Smooth muscle cell (in vitro differentiated cells): ENCODE results near the gene CACNG4. TPM values are rescaled to one million over a fixed set of nuclear protein-coding genes. Genes with fewer than 3 reads are reported as not detected.

ENCODE experiments used
- DNase-seq: peaks from one replicate; lab custom pipeline; 2025; ENCODE audit not compliant: unreplicated experiment; lab: John Stamatoyannopoulos, UW
- H2AFZ ChIP-seq: fragments of 200-600 bp; sonication (generic); 2 replicates; pipeline ENCODE4 v1.6.0; 2016; ENCODE audit warnings: antibody characterized with exemption, low read depth, mild to moderate bottlenecking
- H3F3A ChIP-seq: fragments of 200-600 bp; sonication (generic); 2 replicates; pipeline ENCODE4 v1.6.0; 2017; ENCODE audit warnings: antibody characterized with exemption, low read depth
- H3K27ac ChIP-seq: fragments of 200-600 bp; sonication (generic); 2 replicates; pipeline ENCODE4 v1.5.1; 2016; ENCODE audit warnings: low read depth, mild to moderate bottlenecking
- H3K27me3 ChIP-seq: fragments of 200-600 bp; sonication (generic); 2 replicates; pipeline ENCODE4 v1.6.1; 2016; ENCODE audit warnings: low read depth, mild to moderate bottlenecking
- H3K36me3 ChIP-seq: fragments of 200-600 bp; sonication (generic); 2 replicates; pipeline ENCODE4 v1.5.1; 2016; ENCODE audit warnings: low read depth
- H3K4me1 ChIP-seq: fragments of 200-600 bp; sonication (generic); 2 replicates; pipeline ENCODE4 v1.5.1; 2016; ENCODE audit warnings: low read depth
- H3K4me2 ChIP-seq: fragments of 200-600 bp; sonication (generic); 2 replicates; pipeline ENCODE4 v1.6.0; 2016; ENCODE audit warnings: mild to moderate bottlenecking
- H3K4me3 ChIP-seq: fragments of 200-600 bp; sonication (generic); 2 replicates; pipeline ENCODE4 v1.5.1; 2016; ENCODE audit warnings: mild to moderate bottlenecking
- H3K79me2 ChIP-seq: fragments of 200-600 bp; sonication (generic); 2 replicates; pipeline ENCODE4 v1.6.0; 2016; ENCODE audit warnings: low read depth, mild to moderate bottlenecking
- H3K9ac ChIP-seq: fragments of 200-600 bp; sonication (generic); 2 replicates; pipeline ENCODE4 v1.6.0; 2016; ENCODE audit warnings: low read depth
- H3K9me3 ChIP-seq: fragments of 200-600 bp; sonication (generic); replicated peaks from 2 replicates; pipeline ENCODE4 v1.5.1; 2016; ENCODE audit warnings: low read depth
- H4K20me1 ChIP-seq: fragments of 200-600 bp; sonication (generic); 2 replicates; pipeline ENCODE4 v1.6.0; 2016; ENCODE audit warnings: low read depth
- WGBS: methylation state at CpG from one replicate; pipeline ENCODE4 v1.1.7; 2016; ENCODE audit warnings: low lambda C conversion rate; 5-methylcytosine and 5-hydroxymethylcytosine counted together
- polyA plus RNA-seq: library from polyadenylated mRNA; unstranded; fragments of >200 nt; fragmentation: Nextera tagmentation; extraction: Ambion mirVana; gene quantifications from 2 replicates; pipeline ENCODE4 v1.2.1, GENCODE V29; 2016
- total RNA-seq: library from RNA; depleted of rRNA; stranded (reverse); fragments of >200 nt; gene quantifications from 2 replicates; pipeline ENCODE4 v1.2.3, GENCODE V29; 2014
- TF ChIP-seq, protein P1 (sequence below): fragments of 200-600 bp; sonication (generic); IDR thresholded peaks from 2 replicates; pipeline ENCODE4 v1.5.1; 2017; ENCODE audit warnings: borderline replicate concordance, mild to moderate bottlenecking, antibody characterized with exemption; ENCODE audit not compliant: insufficient read depth, poor library complexity, severe bottlenecking

The CACNG4 gene
- total and polyA plus RNA-seq, 2 experiments from 2014 or later, result 1.4 to 6.5 TPM

GRCh38 chr17:66916946-66917345 is 47.6 kb upstream of the CACNG4 start:
- WGBS, result 100% methylated on average over 1 of the region's 1 CpG
- Histone ChIP-seq H3K4me3 (no peak overlapping the region), H3K9me3 (no peaks in the 10 kb centered on the region), H3K27ac (no peak overlapping the region), H3K9ac (no peak overlapping the region), H3K4me1 (no peaks in the 10 kb centered on the region), H3K4me2 (no peak overlapping the region), H3K36me3 (no peaks in the 10 kb centered on the region), H3K27me3 (no peaks in the 10 kb centered on the region), H4K20me1 (no peaks in the 10 kb centered on the region), H3F3A (no peaks in the 10 kb centered on the region), H3K79me2 (no peaks in the 10 kb centered on the region), H2AFZ (no peak overlapping the region)
- DNase-seq, result no peak
- TF ChIP-seq, protein P1, sequence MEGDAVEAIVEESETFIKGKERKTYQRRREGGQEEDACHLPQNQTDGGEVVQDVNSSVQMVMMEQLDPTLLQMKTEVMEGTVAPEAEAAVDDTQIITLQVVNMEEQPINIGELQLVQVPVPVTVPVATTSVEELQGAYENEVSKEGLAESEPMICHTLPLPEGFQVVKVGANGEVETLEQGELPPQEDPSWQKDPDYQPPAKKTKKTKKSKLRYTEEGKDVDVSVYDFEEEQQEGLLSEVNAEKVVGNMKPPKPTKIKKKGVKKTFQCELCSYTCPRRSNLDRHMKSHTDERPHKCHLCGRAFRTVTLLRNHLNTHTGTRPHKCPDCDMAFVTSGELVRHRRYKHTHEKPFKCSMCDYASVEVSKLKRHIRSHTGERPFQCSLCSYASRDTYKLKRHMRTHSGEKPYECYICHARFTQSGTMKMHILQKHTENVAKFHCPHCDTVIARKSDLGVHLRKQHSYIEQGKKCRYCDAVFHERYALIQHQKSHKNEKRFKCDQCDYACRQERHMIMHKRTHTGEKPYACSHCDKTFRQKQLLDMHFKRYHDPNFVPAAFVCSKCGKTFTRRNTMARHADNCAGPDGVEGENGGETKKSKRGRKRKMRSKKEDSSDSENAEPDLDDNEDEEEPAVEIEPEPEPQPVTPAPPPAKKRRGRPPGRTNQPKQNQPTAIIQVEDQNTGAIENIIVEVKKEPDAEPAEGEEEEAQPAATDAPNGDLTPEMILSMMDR, result no peak

DNA sequence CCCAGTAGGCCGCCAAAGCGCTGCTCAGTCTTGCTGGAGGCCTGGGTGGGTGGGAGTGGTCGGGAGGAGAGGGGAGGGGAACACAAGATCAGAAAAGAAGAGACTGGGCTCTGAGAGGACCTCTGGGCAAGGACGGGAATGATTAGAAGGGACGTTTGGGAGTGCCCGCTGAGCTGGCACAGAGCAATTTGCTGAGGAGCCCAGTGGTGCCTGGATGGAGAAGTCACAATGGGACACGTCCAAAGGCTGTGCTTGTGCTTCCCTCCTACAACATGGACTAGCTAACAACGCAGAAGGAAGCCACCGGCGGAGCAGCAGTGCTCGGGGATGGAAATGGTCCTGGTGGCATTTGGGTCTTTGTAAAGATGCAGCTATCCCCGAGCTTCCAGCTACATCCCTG is 45.6 kb upstream of the CACNG4 start:
- TF ChIP-seq, protein P1, result no peak
- H3K4me1 ChIP-seq, result no peaks in the 10 kb centered on the region
- no peaks in the 10 kb centered on the region for H4K20me1 ChIP-seq
- H3K9ac ChIP-seq, result no peak overlapping the region
- 85% methylated on average over 12 of the region's 12 CpGs for WGBS
- no peak for DNase-seq
- no peak overlapping the region for H3K27ac ChIP-seq
- H3K4me2 ChIP-seq, result no peak overlapping the region
- H3K27me3 ChIP-seq, result no peaks in the 10 kb centered on the region
- no peaks in the 10 kb centered on the region for H3K36me3 ChIP-seq
- H3K79me2 ChIP-seq, result no peaks in the 10 kb centered on the region
- H2AFZ ChIP-seq, result no peak overlapping the region
- no peaks in the 10 kb centered on the region for H3K9me3 ChIP-seq
- H3K4me3 ChIP-seq, result no peak overlapping the region
- H3F3A ChIP-seq, result no peaks in the 10 kb centered on the region

DNA sequence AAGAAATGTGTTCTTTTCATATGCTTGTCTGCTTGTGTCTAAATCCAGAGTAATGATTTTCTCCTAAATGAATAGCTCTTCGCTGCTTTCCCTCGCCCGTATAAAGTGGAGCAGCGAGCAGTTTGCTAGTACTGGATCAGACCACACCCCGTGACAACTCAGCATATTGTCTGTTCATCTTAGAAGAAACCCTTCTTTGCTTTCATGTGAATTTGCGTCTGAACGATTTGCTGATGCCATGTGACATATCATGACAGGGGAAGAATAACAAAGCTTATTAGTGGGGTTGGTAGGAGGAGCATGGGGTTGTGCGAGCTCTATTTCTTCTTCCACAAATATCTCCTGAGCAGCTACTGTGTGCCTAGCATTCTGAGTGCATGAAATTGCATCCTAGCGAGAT is 44.1 kb upstream of the CACNG4 start:
- H3F3A ChIP-seq, result no peaks in the 10 kb centered on the region

GRCh38 chr17:66920950-66921349 is 43.6 kb upstream of the CACNG4 start:
- H3K36me3 ChIP-seq, result no peaks in the 10 kb centered on the region
- H4K20me1 ChIP-seq, result no peaks in the 10 kb centered on the region
- H2AFZ ChIP-seq, result no peak overlapping the region
- no peak for DNase-seq
- no peaks in the 10 kb centered on the region for H3K27me3 ChIP-seq
- H3K27ac ChIP-seq, result no peak overlapping the region
- H3K9me3 ChIP-seq, result no peaks in the 10 kb centered on the region
- 86% methylated on average over 4 of the region's 4 CpGs for WGBS
- H3F3A ChIP-seq, result no peaks in the 10 kb centered on the region
- H3K79me2 ChIP-seq, result no peaks in the 10 kb centered on the region
- TF ChIP-seq, protein P1, result no peak
- H3K4me3 ChIP-seq, result no peak overlapping the region
- H3K4me1 ChIP-seq, result no peaks in the 10 kb centered on the region
- H3K9ac ChIP-seq, result no peak overlapping the region
- H3K4me2 ChIP-seq, result no peak overlapping the region

More for the DNA sequence above, 44.1 kb upstream of the CACNG4 start:
- Histone ChIP-seq H3K27ac (no peak overlapping the region), H3K79me2 (no peaks in the 10 kb centered on the region), H3K4me3 (no peak overlapping the region), H3K9ac (no peak overlapping the region), H3K36me3 (no peaks in the 10 kb centered on the region), H2AFZ (no peak overlapping the region), H3K4me1 (no peaks in the 10 kb centered on the region), H3K27me3 (no peaks in the 10 kb centered on the region), H3K9me3 (no peaks in the 10 kb centered on the region), H4K20me1 (no peaks in the 10 kb centered on the region), H3K4me2 (no peak overlapping the region)
- WGBS, result 92% methylated on average over 9 of the region's 9 CpGs
- TF ChIP-seq, protein P1, result no peak
- DNase-seq, result no peak
